Hepatocyte (in vitro differentiated cells): Measurements from ENCODE around the gene CYP4A22.

ENCODE experiments used
- CTCF ChIP-seq: fragments of 200-600 bp; sonication (generic); IDR thresholded peaks from 2 replicates; pipeline ENCODE4 v1.5.1; 2016; ENCODE audit warnings: antibody characterized with exemption, mild to moderate bottlenecking; ENCODE audit not compliant: poor library complexity
- EZH2 ChIP-seq: fragments of 200-600 bp; sonication (generic); IDR thresholded peaks from 2 replicates; pipeline ENCODE4 v1.6.1; 2016; ENCODE audit warnings: antibody characterized with exemption, mild to moderate bottlenecking, borderline replicate concordance

GRCh38 chr1:47187926-47188250, 50.6 kb downstream of the CYP4A22 start:
- TF ChIP-seq CTCF (no peak), EZH2 (no peak)
